Myocyte (in vitro differentiated cells): ENCODE data around the gene PTPRM. TPM values are rescaled to one million over a fixed set of nuclear protein-coding genes. Genes with fewer than 3 reads are reported as not detected.

Source experiments
- DNase-seq: peaks from one replicate; pipeline ENCODE4 v3.0.0-alpha.2; 2012; ENCODE audit warnings: low read depth
- total RNA-seq: library from RNA; depleted of rRNA; stranded (reverse); fragments of >200 nt; gene quantifications from 2 replicates; pipeline ENCODE4 v1.2.3, GENCODE V29; 2014

Gene PTPRM
- total RNA-seq, 1 donor from 2014 or later, result 26.9 TPM

- DNase-seq, result no peak
These were observed 280.4 kb downstream of the PTPRM start for GRCh38 chr18:7847357-7848053.

GRCh38 chr18:7848054-7848412 lies 280.9 kb downstream of the PTPRM start:
- no peak for DNase-seq

- no peak for DNase-seq
These were observed 283.3 kb downstream of the PTPRM start for GRCh38 chr18:7850446-7850845.

- DNase-seq, result no peak
These were observed 287.9 kb downstream of the PTPRM start for GRCh38 chr18:7855028-7855427.

- no peak for DNase-seq
These were observed 288.6 kb downstream of the PTPRM start for GRCh38 chr18:7855671-7856070.

- DNase-seq, result no peak
These were observed 289.0 kb downstream of the PTPRM start for GRCh38 chr18:7856116-7856515.

- DNase-seq, result no peak
These were observed 289.6 kb downstream of the PTPRM start for GRCh38 chr18:7856733-7857132.

- DNase-seq, result no peak
These were observed 290.4 kb downstream of the PTPRM start for GRCh38 chr18:7857562-7857961.

- no peak for DNase-seq
These were observed 292.0 kb downstream of the PTPRM start for GRCh38 chr18:7859122-7859521.

- no peak for DNase-seq
These were observed 303.1 kb downstream of the PTPRM start for GRCh38 chr18:7870266-7870665.

- DNase-seq, result peak; percentile 52
These were observed 303.7 kb downstream of the PTPRM start for GRCh38 chr18:7870855-7871254.

- DNase-seq, result peak; percentile 6
These were observed 304.7 kb downstream of the PTPRM start for GRCh38 chr18:7871560-7872456.

GRCh38 chr18:7872569-7872968 lies 305.5 kb downstream of the PTPRM start:
- DNase-seq, result peak; percentile 35

- DNase-seq, result no peak
These were observed 306.2 kb downstream of the PTPRM start for GRCh38 chr18:7873316-7873715.

- DNase-seq, result no peak
These were observed 309.4 kb downstream of the PTPRM start for GRCh38 chr18:7876354-7877104.

- DNase-seq, result no peak
These were observed 310.5 kb downstream of the PTPRM start for GRCh38 chr18:7877609-7878008.

- no peak for DNase-seq
These were observed 311.4 kb downstream of the PTPRM start for GRCh38 chr18:7878265-7879211.

GRCh38 chr18:7879717-7880116 lies 312.6 kb downstream of the PTPRM start:
- no peak for DNase-seq

- DNase-seq, result no peak
These were observed 318.7 kb downstream of the PTPRM start for GRCh38 chr18:7885865-7886264.

- no peak for DNase-seq
These were observed 319.3 kb downstream of the PTPRM start for GRCh38 chr18:7886436-7886835.

GRCh38 chr18:7889515-7889914 lies 322.4 kb downstream of the PTPRM start:
- DNase-seq, result no peak
